ENCODE data around the gene SOX9. TPM values are rescaled to one million over a fixed set of nuclear protein-coding genes. Genes with fewer than 3 reads are reported as not detected.

Gene SOX9
- total RNA-seq, 1 experiment from 2014 or later = 82.5 TPM

DNA sequence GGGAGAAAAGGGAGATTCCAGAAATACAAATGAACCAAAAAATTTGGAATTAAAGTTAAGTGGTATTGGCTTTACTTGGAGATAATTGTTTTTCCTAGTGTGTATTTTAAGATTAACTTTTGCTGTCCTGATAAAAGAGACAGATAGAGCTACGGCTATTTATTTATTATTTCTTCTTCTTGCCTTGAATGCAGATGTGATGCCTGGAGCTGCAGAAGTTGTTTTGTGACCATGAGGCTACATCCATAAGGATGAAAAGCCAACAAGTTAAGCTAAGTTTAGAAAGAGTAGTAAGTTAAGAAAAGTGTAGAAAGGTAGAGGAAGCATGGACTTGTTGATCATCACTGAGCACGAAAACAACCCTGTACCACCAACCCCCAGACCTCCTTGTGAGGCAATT, 41.7 kb downstream of the SOX9 start:
- DNase-seq (ENCODE audit: low spot score) = no peak

DNA sequence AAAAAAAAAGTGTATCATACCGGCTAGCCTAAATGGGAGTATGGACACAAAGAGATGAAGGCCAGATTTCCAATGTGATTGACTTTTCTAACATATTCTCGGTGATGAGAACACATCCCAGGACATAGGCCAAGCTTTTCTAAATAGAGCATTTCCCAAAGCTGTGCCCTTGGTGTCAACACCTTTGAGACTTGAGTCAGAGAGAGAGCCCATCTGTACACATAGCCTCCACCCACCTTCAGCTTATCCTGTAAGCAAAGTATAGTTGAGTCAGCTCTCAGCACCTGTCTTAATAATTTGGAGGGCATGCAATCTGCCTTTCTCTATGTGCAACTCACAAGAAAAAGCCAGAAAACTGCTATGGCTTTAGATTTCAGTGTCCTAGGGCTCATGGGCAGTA, 42.7 kb downstream of the SOX9 start:
- no peak for DNase-seq (ENCODE audit: low spot score)

DNA sequence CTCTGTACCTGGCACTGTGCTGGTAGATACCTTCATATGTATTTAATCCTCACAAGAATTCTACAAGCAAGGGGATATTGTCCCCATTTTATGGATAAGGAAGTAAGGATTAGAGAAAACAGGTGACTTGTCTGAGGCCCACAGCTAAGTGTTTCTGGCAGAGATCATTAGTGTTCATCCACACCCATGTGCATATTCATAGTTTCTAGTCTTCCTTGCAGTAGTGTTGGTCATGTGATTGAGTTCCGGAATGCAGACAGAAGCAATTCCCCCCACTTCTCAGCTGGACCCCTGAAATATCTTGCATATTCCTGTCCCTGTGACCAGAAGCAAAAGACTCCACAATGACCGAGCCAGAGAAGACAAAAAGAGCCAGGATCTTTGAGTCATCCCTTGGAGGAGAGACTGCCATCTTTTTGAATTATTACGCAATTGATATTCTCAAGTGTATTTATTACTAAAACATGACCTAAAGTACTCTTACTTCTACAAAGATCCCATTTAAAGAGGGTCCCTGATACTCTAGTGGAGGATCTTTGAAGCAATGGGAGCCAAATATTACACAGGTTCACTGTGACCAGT, 43.4 kb downstream of the SOX9 start:
- no peak for DNase-seq (ENCODE audit: low spot score)

DNA sequence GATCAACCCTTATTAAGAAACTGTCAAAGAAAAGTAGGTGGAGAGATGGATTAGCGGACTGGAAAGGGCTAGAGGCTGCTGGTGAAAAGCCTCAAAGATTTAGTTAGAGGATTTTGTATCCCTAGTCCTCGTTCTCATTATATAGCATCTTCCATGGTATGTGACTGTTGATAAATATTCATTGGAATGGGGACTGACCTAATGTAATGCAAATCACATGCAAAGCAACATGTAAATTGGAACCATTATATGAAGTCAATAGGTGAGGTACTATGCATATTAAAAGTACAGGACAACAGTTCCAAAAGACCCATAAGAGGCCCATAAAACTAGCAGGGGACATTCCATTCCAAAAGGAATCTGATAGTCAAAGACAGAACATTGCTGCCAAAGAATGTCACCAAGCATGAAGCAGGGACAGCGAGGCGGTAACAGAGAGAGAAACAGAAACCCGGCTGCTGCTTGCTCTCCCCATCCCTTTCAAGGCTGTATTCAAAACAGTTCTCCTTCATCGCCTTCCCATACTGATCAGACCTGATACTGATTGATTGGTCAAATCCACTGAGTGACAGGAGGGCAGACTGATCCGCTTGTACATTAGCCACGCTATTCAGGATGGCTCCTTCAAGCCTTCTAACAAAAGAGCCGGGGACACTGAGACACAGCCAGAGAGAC, 44.5 kb downstream of the SOX9 start:
- DNase-seq (ENCODE audit: low spot score) = no peak

DNA sequence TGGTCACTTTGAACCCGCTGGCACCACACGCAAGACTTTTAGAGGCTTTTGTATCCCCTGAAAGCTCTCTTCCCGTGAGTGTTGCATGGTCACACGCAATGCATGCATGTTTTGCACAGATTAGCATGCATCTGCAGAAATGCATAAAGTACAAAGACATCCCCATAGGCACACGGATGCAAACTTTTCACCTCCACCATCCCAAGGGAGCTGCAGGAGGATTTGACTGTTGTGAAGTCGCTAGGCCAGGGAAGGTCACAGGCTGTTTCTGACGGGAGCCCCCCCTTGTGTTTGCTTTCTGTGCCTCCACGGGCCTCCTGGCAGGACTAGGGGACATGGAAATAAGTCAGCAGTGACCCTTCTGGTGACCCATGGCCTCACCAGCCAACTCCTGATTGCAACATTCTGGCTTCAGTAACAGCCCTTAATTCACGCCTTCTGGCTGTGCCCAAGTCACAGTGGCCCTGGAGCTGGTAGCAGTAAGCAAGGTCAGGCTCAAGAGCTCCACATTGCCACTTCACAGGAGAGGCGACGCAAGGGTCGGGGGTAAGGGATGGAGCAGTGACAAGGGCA, 45.1 kb downstream of the SOX9 start:
- DNase-seq (ENCODE audit: low spot score) = no peak

DNA sequence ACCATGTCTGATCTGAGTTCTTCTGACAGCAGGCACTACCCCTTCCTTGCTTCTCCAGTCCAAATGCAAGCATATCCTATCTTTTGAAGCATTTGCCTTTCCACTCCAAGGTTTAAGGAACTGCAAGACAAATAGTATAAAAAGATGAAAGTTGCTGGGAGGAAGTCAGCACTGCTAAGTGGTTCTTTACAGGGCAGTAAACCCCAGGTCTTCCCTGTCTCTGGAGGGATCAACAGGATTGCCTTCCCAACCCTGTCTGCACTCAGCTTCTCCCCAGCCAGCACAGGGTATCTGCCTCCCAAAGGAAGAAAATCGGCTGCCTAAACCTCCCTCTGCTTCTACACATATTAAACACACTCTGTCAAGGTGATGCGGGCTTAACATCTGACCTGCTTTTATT, 46.8 kb downstream of the SOX9 start:
- DNase-seq (ENCODE audit: low spot score) = no peak

DNA sequence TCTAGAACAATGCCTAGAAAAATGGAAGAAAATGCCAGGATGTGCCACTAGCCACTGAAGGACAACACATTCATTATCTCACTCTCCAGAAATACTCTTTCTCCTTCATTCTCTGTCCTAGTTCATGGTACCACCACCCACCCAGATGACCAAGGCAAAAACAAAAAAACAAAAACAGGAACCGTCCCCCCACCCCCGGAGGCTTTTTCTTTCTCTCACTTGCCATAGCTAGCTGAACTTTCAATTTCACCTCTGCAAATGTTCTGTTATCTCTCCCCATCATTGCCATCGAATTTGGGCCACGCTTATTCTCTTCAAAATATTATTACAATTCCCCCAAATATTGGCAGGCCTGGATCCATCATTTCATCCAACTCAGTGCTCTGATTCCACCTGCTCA, 49.0 kb downstream of the SOX9 start:
- DNase-seq (ENCODE audit: low spot score) = no peak

DNA sequence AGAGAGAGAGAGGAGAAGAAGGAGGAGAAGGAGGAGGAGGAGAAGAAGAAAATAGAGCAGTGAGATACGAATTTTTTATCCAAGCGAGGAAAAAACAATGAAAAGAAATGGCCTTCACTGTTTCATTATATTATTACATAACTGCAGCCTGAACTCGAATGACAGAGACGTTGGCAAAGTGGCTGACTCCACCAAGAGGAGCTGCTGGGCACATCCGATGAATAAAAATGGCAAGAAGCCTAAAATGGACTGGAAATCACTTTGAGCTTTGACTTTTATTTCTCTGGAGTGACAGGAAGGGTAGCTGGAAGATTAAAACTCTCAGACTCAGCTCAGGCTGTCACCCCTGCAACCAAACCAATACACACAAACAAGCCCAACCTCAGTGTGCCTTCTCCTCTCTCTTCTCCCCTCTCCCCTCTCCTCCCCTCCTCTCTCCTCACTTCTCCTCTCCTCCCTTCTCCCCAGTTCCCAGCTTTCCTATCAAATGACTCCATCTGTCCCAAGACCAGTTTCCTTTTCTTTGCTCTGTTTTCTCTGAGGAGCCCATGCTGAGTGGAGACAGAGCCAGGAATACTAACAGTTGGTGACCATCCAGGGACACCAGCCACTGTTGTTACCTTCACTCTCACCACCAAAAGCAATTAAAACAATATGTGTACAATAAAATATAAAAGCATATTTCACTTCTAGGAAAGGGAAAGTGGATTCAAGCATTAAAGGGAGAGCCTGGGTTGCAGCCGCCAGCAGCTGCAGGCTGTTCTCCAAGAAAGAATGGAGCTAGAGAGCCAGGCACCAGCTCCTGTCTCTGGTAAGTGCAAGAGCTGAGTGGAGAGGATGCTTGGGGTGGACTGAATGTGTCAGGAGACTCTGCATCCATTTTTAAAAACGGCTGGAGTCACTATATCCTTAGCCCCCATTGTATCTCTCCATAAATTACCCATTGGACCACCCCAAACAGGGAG, 51.2 kb downstream of the SOX9 start:
- DNase-seq (ENCODE audit: low spot score) = no peak

DNA sequence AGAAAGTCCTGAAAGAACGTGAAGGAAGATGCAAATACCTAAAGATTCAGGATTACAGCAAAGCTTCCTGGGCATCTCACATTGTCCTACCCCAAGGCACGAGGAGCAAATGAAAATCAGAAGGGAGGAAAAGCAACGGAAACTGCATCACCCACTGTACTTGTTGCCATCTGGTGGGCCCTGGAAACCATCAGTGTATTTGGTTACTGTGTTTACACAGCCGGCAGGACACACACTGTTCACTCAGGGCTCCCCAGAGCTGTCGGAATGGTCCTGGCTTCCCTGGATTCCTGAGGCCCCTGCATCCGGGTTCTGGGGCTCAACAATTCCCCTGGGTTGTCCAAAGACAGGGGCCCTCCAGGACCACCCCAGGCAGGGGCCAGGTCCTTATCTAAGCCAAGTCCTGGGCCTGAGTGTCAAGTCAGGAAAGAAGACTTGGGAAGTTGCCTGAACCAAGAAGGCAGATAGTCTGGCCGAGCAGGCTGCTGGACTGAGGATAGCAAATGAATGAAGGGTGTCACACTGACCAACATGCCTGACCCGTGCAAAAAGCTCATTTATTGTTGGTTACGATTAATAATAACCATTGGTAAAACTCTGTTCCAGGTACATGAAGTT, 52.8 kb downstream of the SOX9 start:
- no peak for DNase-seq (ENCODE audit: low spot score)

DNA sequence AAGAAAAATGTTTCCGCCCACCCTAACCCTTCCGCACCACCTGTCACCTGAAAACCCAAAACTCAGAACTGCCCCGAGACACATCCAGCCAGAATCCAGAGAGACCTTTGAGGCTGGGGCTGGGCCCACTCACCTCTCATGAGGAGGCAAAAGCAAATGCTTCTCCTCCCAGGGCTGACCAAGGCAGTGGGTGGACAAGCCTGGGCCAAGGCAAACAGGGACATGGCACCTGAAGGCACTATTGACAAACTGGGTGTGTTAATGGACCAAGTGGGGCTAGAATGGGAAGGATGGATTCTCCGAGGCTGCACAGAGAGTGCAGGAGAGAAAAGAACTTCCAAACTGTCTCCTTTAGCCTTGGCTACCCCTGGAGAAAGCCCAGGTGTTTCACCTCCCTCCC, 54.4 kb downstream of the SOX9 start:
- DNase-seq (ENCODE audit: low spot score) = no peak

Data from HT-29 (cell line).